Inflammatory macrophage (primary cell): Measurements from ENCODE around the gene IFNL1.
"Not testable (repeated sequence)": the region's sequence is repeated elsewhere in the genome, so short reads cannot be mapped to it uniquely, and the experiment has no call there.

Experiments used
- DNase-seq, 2 donors: peaks; one replicate each; pipeline ENCODE4 v3.0.0-alpha.2; 2020 to 2022

The IFNL1 gene

DNA sequence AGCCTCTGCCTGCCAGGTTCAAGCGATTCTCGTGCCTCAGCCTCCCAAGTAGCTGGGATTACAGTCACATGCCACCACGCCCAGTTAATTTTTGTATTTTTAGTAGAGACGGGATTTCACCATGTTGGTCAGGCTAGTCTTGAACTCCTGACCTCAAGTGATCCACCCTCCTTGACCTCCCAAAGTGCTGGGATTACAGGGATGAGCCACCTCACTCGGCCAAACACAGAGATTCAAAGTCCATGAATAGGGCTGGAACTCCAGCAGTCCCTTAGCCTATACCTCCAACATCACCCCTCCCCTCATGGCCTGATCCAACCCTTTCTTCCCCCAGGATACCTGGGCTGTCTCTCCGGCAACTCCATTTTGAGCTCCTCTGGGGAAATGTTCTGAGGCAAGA lies 36.5 kb downstream of the IFNL1 start:
- DNase-seq, result not testable (repeated sequence)

DNA sequence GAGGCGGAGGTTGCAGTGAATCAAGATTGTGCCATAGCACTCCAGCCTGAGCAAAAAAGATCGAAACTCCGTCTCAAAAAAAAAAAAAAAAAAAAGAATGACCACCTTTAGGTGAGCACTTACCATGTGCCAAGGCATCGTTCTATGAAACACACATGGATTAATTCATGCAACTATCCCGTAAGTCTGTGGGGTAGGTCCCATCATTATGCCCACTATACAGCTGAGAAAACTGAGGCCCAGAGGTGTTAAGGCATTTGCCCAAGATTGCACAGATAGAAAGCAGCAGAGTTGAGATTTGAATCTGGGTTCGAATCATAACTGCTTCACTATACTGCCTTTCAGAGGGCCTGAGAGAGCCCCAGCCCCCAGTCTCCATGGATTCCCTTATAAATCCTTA lies 37.3 kb downstream of the IFNL1 start:
- no peak for DNase-seq

DNA sequence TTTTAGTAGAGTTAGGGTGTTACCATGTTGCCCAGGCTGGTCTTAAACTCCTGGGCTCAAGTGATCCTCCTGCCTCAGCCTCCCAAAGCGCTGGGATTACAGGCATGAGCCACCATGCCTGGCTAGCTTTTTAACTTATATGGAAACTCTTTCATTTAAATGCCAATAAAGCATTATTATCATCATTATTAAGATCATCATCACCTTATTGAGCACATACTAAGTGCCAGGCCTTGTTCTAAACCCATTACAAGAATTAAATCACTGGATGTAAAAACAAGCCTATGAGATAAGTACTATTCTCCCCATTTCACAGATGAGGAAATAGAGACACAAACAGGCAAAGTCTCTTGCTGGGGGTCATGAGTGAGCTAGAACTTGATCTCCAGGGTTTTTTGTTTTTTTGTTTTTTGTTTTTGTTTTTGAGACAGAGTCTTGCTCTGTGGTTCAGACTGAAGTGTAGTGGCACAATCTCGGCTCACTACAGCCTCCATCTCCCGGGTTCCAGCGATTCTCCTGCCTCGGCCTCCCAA lies 38.3 kb downstream of the IFNL1 start:
- DNase-seq, result no peak

DNA sequence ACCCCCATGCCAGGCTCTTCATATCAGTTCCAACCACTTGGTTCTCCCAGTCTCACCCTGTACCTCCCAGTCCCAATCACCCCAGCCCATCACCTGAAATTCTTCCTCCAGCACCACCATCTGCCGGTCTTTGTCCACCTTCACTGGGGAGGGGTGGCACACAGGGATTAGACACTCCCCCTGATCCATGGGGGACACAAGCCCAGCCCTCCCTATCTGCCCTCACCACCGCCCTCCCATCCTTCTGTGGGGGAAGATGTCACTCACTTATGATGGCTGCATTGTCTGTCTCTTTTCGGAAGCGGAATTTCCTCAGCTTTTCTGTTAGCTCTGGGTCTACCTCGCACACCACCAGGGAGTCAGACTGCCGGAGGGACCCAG lies 39.0 kb downstream of the IFNL1 start:
- DNase-seq, result peak in 1 of 2 donors; percentile 46

DNA sequence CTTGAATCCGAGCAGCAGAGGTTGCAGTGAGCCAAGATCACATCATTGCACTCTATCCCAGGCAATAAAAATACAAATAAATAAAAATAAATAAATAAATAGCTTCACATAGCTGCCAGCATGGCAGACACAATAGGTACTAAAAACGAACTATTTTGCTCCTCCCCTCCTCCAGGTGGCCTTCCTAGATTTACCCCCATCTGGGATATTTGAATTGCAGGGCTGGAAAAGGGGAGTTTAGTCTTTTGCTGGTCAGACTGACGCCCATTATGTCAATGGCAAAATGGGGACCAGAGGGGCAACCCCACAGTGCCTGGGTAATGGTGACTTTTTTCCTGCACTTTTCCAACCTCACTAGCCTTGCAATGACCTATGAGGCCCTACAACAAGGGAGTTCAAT lies 40.3 kb downstream of the IFNL1 start:
- DNase-seq, result no peak

DNA sequence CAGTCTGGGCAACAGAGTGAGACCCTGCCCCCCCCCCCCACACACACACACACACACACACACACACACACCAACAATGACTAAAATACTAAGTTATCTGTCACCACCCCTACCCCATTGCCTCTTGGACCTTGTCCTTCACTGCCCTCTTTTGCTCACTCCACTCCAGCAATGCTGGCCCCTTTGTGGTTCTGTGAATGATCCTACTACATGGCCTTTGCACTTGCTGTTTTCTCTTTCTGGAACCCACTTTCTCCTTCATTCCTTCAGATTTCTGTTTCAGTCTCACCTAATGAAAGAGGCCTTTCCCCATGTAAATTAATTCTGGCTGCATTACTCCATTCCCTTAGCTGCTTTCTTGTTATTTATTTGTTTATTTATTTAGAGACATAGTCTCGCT lies 43.5 kb downstream of the IFNL1 start:
- no peak for DNase-seq

DNA sequence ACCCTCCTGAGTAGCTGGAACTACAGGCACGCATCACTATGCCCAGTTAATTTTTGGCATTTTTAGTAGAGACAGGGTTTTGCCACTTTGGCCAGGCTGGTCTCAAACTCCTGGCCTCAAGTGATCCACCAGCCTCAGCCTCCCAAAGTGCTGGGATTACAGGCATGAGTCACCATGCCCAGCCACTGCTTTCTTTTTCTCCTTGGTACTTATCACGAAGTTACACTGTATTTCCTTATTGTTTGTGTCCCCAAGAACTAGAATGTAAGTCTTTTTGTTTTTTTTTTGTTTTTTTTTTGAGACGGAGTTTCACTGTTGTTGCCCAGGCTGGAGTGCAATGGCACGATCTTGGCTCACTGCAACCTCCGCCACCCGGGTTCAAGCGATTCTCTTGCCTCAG lies 43.9 kb downstream of the IFNL1 start:
- DNase-seq, result not testable (repeated sequence)

DNA sequence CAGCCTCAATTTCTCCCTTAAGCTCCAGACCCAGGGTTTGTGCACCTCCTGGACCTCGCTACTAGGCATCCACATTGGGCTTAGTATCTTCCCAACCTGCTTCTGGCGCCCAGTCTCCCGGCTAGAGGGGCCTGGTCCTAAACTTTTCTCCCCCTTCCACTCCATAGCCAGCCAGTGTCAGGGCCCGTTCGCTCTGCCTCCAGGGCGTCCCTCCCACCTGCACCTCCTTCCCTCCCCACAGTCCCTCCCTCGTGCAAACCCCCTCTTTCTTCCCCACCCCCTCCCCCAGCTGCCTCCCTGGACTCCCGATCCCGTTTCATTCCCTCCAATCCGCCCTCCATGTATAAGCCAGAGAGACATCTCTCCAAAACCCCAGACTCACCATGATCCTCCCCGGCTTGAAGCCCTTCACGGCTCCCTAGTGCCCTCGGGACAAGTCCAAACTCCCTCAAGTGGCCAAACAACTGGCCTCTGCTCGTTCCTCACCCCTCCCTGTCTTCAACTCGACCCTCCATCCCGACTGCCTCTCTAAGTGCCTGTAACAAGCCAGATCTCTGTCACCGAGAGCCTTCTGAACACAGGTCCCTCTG lies 45.0 kb downstream of the IFNL1 start:
- peak; percentile 33 to 48 for DNase-seq

DNA sequence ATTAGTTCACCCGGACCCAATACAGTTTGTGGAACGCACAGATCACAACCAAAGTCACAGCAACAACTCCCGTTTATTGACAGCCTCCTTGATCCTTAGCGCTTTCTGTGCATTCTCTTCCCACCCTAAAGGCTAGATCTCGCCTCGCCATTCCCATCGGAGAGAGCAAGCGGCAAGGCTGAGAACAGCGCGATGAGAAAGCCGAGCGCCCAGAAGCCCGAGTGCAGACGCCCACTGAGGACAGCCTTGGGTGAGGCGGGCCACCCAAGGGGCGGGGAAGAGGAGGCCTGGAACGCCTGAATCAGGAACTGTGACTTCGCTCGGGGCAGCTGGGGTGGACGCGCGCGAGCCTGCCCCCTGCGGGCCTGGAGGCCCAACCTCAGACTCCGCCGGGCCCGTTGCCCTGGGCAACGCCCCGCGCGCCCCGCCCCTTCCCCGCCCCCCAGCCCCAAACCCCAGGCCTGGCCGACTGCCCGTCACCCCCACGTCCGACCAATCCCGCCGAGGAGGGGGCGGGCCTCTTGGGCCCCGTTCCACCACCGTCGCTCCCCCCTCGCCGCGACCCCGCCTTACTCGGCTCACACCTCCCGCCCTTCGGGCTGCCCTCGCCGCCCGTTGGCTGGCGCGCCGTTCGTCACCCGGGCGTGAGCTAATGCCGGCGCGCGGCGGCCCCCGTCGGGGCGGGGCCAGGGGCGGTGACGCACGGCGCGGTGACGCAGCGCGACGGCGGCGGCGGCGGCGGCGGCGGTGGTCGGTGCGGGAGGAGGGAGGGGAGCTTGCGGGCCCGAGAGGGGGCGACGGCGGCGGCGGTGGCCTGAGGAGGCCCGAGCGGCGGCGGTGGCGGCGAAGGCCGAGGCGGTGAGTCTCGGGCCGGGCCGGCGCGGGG lies 45.8 kb downstream of the IFNL1 start, which contains the start of gene SAMD4B:
TSS of gene SAMD4B (plus strand) at position 703 of the 886 bp plus-strand sequence. CDS start 14,473 bp downstream, outside the sequence.
- DNase-seq, result peak; percentile 98 to 99

DNA sequence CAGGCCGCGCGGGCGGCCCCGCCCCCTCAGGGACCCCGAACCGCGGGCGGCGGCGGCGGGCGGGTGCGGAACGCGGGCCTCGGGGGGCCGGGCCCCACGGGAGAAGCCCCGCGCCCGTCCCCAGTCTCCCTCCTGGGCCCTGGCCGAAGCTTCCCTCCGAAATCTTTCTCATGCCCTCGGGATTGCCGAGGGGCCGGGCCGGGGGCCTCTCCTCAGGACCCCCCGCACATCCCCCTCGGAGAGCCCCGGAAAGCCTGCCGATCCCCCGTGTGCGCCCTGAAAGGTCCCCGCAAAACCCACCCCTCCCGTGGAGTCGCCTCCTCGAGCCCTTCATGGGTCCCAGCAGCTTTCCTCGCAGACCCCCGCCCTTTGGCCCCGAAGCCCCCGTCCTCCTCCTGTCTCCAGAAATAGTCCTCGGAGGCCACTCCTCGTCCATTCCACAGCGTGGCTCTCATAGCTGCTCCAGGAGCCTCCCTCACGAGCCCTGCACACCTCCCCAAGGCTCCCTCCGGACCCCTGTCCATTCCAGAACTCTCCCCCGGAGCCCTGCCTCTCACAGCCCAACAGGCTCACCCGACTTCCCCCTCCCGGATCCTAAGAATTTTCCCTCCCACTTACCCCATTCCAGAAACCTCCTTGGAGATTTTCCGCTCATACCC lies 46.6 kb downstream of the IFNL1 start:
- DNase-seq, result no peak

DNA sequence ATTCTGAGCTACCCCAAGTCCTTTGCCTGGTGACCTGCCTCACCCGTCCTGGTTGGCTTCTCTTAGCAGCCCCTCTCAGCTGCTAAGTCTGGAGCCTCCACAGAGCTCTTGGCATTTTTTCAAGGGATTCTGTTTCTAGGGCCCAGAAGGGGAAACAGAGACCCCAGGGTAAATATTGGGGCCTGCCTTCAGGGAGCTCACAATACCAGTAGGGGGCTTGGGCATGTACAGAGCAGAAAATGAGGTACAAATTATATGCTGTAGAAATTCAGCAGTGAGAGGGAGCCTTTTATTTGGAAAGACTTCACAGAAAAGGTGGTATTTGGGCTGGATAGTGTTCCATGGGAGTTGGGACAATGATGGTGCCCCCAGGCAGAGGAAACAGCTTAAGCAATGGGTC lies 49.7 kb downstream of the IFNL1 start:
- DNase-seq, result no peak

DNA sequence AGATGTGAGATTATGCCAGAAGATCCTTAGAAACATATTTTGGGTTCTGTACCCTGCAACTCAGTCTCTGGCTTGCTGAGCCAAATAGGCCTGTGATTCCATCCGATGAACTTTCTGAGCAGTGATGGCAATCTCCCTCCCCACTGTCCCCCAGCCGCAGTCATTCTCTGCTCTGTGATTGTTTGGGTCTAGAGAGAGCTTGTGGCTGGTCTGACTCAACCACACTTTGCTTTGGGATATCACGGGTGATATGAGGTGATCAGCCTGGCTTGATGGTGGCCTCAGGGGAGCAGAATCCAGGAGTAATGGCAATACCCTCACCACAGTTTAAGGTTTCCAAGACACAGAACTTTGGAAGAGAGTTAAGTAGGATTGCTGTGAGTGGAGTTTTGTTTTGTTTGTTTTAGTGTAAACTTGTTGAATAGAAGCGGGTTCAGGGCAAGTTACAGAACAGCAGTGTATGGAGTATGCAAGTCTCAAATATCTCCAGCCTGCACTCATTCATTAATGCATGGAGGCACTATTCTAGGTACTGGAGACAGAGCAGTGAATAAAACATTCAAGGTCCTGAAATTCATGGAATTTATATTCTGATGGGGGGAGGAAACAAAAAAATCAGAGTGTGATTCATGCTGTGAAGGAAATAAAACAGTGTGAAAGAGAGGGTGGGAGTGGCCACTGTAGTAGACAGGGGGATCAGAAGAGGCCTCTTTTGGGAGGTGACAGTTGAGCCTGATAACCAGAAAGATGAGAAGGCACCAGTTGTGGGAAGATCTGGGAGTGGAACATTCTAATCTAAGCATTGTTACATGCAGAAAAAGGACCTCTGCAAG lies 51.3 kb downstream of the IFNL1 start:
- no peak for DNase-seq
